ENCODE data around the gene LRRC8B.
A peak's percentile ranks its signal among the peaks of the same experiment; 100 is the strongest.

LRRC8B gene

GRCh38 chr1:89557445-89557825, 32.8 kb downstream of the LRRC8B start (continued):
- no peak for TF ChIP-seq CREB5 (CRISPR knock-in tag; IDR thresholded peaks at IDR 0.05; ENCODE audit: low read depth)
- no peak for TF ChIP-seq POU6F1 (CRISPR knock-in tag; IDR thresholded peaks at IDR 0.05; ENCODE audit: borderline replicate concordance, low read depth)
- no peak for TF ChIP-seq ZFP30 (CRISPR knock-in tag; IDR thresholded peaks at IDR 0.05)
- TF ChIP-seq GLIS3 (CRISPR knock-in tag; IDR thresholded peaks at IDR 0.05) = no peak
- no peak for TF ChIP-seq ISL1 (CRISPR knock-in tag; IDR thresholded peaks at IDR 0.05)

GRCh38 chr1:89557956-89558355, 33.3 kb downstream of the LRRC8B start:
- no peak for ATAC-seq
- TF ChIP-seq ARNTL (CRISPR knock-in tag; IDR thresholded peaks at IDR 0.05; ENCODE audit: borderline replicate concordance, low read depth) (no peak), RARB (CRISPR knock-in tag; IDR thresholded peaks at IDR 0.05) (no peak), TSHZ2 (CRISPR knock-in tag; IDR thresholded peaks at IDR 0.05) (no peak), ISL1 (CRISPR knock-in tag; IDR thresholded peaks at IDR 0.05) (no peak), SNAI2 (CRISPR knock-in tag; IDR thresholded peaks at IDR 0.05) (no peak), CSRNP3 (CRISPR knock-in tag; IDR thresholded peaks at IDR 0.05) (no peak), ESRRG (CRISPR knock-in tag; IDR thresholded peaks at IDR 0.05) (no peak), TOX (CRISPR knock-in tag; IDR thresholded peaks at IDR 0.05; ENCODE audit: borderline replicate concordance) (no peak), ZNF70 (CRISPR knock-in tag; IDR thresholded peaks at IDR 0.05) (no peak), PPARA (CRISPR knock-in tag; IDR thresholded peaks at IDR 0.05; ENCODE audit: borderline replicate concordance) (no peak), BACH2 (CRISPR knock-in tag; IDR thresholded peaks at IDR 0.05; ENCODE audit: borderline replicate concordance) (no peak)

GRCh38 chr1:89563957-89564604, 39.5 kb downstream of the LRRC8B start:
- ATAC-seq = peak; percentile 98
- TF ChIP-seq SNAI2 (CRISPR knock-in tag; IDR thresholded peaks at IDR 0.05) (0 out of 2 replicates have a peak, but pooled peaks have one; percentile 10), TOX (CRISPR knock-in tag; IDR thresholded peaks at IDR 0.05; ENCODE audit: borderline replicate concordance) (no peak), ZFP3 (CRISPR knock-in tag; IDR thresholded peaks at IDR 0.05) (no peak), BACH2 (CRISPR knock-in tag; IDR thresholded peaks at IDR 0.05; ENCODE audit: borderline replicate concordance) (no peak), POU6F1 (CRISPR knock-in tag; IDR thresholded peaks at IDR 0.05; ENCODE audit: borderline replicate concordance, low read depth) (peak; percentile 82), CSDC2 (CRISPR knock-in tag; IDR thresholded peaks at IDR 0.05) (no peak), ZC3H10 (CRISPR knock-in tag; IDR thresholded peaks at IDR 0.05) (peak; percentile 98), ARNTL (CRISPR knock-in tag; IDR thresholded peaks at IDR 0.05; ENCODE audit: borderline replicate concordance, low read depth) (no peak), CSRNP3 (CRISPR knock-in tag; IDR thresholded peaks at IDR 0.05) (peak; percentile 60; the same call in 1 of the 2 replicates), ZNF8 (CRISPR knock-in tag; IDR thresholded peaks at IDR 0.05) (0 out of 2 replicates have a peak, but pooled peaks have one; percentile 36), TCF4 (CRISPR knock-in tag; IDR thresholded peaks at IDR 0.05; ENCODE audit: borderline replicate concordance) (peak; percentile 93), TSHZ2 (CRISPR knock-in tag; IDR thresholded peaks at IDR 0.05) (no peak), CREB5 (CRISPR knock-in tag; IDR thresholded peaks at IDR 0.05; ENCODE audit: low read depth) (peak; percentile 79)

Measured in SK-N-SH treated with all-trans-retinoic acid at 6 μM for 48 hours (cell line).